NCI-H2029 treated with DMSO at 0.1 percent for 48 hours (cell line): ENCODE measurements around the gene LRRC27.
"Not testable (repeated sequence)": the region's sequence is repeated elsewhere in the genome, so short reads cannot be mapped to it uniquely, and the experiment has no call there.

ENCODE experiments used
- DNase-seq: peaks from one replicate; lab custom pipeline; 2025; lab: John Stamatoyannopoulos, UW

Gene LRRC27

DNA sequence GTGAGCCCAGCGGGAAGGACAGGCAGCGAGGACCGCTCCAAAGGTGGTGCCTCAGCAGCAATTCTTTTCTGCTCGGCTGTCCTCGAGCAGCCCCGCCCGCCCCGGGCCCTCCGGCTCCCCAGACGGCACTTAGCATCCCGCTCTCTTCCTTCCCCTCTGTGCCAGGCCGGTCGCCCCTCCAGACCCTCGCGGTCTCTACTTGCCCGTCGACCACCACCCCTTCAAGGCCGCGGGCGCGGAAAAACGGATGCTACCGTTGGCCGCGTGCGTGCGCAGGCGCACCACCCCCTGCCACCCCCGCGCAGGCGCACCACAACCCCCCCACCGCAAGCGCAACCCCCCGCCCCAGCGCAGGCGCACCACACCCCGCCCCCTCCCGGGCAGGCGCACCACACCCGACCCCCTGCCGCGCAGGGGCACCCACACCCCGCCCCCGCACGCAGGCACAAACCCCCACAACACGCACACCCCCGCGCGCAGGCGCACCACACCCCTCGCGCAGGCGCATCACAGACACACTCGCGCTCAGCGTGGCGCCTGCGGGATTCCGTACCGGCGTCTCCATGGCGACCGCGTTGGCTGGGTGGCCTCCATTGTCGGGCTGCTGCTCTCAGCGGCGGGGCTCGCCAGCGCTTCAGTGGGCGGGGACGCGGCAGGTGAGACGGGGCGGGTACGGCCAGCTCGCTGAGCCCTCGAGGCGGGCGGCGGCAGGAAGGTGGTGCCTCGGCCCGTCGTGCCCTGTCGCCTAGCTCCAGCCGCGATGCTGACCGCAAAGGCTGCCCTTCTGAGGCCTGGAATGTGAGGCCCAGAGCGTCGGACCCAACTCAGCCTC, at the start of gene LRRC27:
Gene LRRC27 (plus strand): TSS at position 593 of the 832 bp plus-strand sequence. CDS start 1,332 bp downstream, outside the sequence.
- DNase-seq = peak; percentile 67

DNA sequence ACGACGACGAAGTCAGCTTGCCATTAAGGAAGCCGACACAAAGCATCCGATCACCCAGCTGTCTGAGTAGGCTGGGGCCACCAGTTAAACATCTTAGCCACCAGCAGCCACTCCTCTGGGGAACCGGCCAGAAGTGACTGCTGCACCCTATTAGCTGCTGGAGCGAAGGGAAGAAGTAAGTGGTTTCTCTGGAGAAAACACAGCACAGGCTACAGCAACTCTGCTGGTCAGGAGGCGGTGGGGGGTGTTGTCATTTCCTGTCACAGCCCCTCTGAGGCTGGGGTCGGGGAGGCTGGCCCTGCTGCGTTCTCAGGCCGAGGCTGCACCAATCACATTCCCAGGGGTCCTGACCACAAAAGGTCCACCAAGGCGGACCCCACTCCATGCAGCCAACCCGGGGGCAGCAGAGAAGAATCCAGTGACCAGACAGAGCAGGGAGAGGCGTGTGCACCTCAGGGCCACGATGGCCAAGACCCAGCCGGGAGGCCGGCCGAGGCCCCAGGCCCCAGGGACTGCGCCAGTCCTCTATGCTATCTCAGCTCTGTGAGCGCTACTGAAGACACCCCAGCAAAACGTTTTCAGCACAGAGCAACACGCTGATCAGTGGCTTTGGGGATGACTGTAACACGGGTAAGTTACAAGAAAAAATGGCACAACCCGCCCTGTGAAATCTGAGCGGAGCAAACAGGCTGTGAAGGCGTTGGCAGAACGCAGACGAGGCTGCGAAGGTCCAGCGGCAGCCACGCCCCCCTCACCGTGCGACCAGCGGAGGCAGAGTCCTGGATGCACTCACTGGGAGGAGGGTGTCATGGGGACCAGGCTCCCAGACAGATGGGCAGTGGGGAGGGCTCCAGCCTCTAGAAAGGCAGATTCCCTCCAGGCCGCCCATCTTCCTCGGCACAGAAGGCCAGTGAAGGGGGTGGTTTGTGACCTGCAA, 49.1 kb upstream of the LRRC27 start:
- DNase-seq = no peak

DNA sequence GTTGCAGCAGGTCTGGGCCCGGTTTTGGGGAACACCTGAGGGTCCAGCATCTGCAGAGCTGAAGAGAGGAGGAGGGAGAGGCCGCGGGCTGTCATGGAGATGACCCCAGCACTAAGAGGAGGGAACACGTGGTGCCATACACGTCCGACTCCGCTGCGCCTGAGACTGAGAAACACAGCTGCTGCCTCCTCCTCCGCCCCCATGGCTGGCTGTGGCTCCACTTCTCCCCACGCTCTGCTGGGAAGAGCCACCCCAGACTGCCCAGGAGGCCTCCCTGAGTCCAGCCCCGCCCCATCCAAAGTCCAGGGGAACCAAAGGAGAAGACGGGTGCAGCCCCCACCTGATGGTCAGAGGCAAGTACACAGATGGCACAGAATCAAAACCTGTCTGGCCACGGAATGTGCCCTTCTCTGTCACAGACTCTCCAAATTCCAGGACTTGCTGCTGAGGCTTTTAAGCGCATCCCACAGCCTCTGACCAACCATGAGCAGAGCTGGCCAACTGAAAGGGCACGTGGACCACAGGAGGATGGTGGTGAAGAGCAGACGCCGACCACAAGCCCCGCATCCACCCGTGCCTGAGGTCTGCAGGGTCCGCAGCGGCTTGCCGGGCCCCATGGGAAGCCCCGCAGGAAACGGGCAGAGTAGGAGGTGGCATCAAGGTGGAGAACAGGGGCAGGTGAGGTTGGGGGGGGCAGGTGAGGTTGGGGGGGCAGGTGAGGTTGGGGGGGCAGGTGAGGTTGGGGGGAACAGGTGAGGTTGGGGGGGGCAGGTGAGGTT, 48.2 kb upstream of the LRRC27 start:
- DNase-seq = no peak

DNA sequence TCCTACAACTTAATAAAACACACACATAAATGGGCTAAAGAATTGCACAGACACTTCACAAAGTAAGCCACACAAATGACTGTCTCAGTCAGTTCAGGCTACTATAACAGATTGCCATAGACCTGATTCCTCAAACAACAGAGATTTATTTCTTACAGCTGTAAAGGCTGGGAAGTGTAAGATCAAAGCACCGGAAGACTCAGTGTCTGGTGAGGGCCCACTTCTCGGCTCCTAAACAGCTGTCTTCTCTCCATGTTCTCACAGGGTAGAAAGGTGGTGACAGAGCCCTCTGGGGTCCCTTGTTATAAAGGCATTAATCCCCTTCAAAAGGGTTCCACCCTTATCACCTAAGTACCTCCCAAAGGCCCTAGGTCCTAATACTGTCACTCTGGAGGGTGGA, 42.6 kb upstream of the LRRC27 start:
- DNase-seq = no peak

DNA sequence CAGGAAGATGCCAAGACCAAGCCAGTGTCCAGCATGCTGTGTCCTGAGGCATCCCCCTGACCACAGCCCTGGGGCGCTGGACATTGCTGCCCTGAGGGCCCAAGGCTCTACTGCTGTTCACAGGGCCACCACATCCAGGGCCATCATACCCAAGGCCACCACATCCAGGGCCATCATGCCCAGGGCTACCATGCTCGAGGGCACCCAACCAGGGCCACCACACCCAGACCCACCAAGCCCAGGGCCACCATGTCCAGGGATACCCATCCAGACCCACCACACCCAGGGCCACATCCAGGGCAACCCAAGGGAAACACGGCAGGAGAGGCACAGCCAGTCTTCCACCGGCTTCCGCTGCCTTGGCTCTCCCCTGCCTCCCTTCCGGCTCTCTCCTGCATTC, 41.4 kb upstream of the LRRC27 start:
- no peak for DNase-seq

DNA sequence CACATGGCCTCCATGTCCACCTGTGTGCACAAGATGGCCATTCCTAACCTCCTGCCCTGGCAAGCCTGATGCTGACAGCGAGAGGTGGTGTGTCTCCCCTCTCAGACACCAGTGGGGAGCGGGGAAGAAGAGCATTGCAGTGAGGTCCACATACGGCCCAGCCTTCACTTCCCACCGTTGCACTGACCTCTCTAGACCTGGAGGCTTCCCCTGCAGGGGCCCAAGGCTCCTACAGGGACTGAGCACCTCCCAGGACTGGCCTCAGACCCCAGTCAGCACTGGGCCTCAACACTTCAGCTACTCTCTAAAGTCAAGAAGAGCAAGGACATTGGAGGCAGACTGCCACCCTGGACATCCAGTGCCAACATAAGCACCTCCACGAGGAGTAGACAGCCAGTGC, 40.2 kb upstream of the LRRC27 start:
- DNase-seq = no peak

DNA sequence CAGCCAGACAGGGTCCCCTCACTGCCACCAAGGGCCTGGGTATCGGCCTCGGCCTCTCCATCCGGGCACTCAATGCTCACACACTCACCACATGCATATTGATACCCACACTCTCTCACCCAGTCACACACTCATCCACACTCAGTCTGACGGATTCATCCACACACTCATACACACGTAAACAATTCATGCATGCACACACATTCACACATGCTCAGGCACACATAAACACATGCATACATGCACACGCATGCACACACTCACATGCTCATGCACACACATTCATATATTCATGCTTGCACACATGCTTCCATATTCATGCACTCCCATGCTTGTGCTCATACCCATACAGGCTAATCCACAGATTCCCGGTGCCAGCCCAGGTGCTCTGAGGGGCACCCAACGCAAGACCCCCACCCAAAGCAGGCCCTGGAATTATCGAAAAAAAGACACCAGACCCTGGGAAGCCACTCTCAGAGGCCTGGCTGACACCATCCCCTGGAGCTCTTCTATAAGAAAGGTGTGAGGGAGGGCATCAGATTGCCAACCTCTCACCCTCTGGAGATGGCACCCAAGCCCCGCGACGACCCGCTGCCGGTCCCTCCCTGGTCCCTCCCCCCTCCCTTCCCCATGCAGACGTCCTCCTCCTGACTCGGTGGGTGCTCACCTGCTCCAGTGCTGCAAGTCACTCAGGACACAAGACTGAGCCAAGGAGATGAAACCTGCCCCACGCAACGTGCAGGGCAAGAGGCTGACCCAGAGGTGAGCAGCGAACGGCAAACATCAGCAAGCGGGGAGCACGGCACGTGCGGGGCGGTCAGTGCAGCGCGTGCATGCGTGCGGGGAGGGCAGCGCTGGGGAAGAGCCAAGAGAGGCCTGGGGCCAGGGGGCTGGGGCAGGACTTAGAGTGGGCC, 39.4 kb upstream of the LRRC27 start:
- DNase-seq = no peak

DNA sequence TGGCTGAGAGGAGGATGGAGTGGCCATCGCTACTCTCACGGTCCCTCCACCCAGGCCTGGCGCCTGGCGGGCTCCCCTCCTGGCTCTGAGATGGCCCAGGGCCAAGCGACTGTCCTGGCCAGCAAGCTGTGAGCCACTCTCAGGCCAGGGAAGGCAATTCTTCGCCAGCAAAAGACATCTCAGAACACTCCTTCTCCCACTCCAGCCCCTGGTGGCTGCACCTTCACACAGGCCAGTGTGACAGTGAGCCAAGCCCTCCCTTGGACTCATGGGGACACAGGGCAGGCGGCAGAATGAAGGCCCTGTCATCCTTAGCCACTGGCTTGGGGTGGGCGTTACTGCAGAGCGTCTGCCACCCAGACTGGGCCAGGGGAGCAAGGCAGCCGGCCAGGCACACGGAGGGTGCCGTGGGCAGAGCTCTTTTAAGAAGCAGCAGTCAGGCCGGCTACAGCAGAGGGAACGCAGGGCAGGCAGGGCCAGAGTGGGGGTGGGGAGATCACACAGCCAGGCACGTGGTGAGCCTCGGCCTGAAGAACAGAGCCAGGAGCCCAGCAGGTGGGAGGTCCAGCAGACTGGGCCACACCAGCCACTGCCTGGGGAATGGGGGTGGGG, 38.7 kb upstream of the LRRC27 start:
- no peak for DNase-seq

DNA sequence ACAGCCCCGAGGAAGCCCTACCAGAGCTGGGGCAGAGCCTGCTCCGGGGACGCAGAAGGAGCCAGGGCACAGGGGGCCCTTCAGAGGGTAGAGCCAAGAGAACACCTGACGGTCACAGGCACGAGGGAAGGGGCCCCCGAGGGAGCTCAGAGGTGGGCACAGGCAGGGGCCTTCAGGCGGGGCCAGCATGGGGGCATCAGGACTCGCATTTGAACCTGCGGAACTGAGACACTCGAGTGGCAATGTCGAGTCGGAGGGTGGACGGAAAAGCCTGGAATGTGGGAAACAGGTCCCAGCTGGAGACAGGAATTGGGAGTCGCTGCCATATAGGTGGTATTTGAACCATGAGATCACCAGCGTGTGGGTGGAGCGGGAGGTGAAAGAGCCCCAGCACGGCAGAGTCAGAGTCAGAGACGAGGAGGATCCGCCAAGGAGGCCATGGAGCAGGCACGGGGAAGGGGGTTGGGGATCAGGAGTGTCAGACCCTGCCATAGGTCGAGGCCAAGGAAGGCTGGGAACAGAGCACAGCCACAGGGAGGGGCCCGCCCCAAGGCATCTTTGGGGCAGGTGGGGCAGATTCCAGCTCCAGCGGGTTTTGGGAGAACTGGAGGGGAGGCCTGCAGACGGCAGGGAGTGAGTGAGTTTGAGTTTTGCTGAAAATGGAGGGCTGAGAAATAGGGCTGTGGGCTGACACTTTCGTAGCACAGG, 38.0 kb upstream of the LRRC27 start:
- DNase-seq = no peak

DNA sequence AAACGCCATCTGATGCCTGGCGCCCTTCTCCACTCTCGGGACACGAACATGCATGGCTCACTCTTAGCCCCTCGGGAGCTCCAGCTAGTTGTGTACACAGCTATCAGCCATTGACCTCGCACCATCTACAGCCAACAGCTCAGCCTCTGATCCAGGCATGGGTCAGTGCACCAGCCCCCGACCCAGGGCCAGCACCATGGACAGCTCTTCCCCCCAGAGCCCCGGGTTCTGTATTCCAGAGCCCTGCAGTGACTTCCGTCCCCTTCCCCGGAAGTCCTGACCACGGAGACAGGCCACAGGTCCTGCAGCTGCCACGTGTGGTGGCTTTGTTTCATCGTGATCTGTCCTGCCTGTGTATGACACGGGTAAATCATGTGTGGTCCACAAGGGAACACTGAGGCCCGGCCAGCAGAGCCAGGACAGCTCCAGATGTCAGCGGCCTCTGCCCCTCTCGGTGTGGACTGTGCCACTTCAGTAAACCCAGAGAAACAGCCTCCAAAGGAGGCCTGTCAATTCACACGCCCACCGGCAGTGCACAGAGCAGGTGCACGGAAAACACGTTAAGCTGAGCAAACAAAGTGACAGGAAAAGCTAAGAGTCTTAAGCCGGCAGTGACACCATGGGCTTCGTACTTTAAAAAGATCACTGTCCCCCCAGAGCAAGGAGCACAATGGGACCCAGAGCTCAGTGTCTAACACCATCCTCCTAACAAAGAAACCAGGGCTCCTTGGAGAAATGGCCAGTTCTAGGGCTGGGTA, 37.3 kb upstream of the LRRC27 start:
- no peak for DNase-seq

DNA sequence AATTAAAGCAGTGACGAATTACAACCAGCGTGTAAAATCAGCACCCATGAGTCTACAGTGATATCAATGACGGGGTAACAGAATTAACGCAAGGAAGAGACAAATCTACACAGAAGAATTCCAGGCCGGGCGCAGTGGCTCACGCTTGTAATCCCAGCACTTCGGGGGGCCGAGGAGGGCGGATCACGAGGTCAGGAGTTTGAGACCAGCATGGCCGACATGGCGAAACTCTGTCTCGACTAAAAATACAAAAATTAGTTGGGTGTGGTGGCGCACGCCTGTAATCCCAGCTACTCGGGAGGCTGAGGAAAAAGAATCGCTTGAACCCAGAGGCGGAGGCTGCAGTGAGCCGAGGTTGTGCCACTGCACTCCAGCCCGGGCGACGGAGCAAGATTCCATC, 36.5 kb upstream of the LRRC27 start:
- not testable (repeated sequence) for DNase-seq

DNA sequence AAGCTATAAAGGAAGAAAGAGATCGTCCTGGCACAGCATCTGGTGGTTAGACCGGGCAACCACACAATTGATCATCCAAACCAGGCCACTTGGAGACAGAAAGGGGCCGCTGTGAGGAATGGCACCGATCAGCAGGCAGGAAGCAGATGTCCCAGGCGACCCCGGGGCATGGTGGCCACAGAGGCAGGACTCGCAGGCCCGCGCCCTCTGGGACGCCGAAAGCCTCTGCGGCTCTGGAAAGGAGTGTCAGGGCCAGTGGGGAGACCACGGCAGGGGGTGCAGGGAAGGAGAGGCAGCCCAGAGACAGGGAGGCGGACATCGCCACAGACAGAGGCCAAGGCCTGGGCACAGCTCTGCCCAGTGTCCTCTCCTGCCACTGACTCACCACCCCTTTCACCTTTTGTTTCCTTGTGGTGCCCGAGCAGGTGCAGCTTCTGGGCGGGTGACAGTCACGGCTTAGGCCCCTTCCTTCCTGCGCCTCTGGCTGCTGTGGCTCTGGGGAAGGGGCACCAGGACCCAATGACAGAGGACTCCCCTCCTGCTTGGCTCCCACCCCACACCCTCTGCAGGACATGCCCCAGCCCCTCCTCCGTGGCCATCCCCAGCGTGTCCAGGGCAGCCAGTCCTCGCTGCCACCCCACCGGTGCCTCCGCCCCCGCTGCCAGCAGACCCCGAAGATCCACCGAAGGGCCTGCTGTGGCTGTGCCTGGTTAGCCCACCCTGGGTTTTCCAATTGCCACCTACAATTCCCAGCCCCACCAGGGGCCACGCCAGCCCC, 35.1 kb upstream of the LRRC27 start:
- DNase-seq = no peak

DNA sequence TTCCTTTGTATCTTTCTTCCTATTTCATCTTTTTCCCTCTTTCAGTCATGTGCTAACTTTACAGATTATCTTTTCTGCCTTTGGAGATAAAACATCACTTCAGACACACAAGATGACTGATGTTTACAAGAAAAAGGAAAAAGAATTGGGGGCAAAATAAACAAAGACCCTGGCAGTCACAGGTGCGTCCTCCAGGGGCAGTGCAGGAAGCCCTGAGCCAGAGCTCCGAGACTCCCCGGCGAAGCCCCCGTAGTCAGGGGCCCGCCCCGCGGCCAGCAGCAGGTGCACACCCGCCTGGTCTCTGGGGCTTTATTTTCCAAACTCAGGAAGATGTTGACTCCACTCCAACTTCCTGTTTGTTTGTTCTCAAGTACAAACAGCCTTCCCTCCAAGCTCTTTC, 34.5 kb upstream of the LRRC27 start:
- DNase-seq = no peak

DNA sequence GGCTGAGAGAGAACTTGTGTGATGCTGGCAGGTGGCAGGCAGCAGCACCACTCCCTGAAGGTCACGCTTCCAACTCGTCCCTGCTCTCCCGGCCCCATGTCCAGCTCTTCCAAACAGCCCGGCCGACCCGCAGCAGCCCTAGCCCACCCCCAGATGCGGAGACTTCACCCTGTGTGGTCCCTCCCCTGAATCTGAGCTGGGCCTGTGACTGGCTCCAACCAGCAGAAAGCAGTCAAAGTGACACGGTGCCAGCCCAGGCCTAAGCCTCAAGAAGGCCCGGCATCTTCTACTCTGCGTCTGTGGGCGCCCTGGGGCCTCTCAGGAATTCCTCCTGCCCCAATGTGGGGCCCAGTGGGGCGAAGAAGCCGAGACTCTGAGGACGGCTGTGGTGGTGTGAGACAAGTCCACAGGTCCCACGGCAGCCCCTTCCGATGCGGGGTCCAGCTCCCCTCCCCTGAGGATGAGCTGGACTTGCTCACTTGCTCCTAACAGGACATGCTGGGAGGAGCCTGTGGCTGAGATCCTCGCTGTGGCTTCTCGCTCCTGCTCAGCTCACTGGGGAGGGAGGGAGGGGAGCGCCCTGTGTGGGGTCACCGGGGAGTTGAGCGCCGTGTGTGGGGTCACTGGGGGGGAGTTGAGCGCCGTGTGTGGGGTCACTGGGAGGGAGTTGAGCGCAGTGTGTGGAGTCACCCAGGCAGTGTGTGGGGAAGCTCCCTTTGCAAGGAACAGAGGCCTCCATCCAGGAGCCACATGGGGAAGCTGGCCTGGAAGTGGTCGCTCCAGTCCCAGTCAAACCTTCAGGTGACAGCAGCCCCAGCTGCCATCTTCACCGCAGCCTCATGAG, 33.7 kb upstream of the LRRC27 start:
- DNase-seq = no peak

DNA sequence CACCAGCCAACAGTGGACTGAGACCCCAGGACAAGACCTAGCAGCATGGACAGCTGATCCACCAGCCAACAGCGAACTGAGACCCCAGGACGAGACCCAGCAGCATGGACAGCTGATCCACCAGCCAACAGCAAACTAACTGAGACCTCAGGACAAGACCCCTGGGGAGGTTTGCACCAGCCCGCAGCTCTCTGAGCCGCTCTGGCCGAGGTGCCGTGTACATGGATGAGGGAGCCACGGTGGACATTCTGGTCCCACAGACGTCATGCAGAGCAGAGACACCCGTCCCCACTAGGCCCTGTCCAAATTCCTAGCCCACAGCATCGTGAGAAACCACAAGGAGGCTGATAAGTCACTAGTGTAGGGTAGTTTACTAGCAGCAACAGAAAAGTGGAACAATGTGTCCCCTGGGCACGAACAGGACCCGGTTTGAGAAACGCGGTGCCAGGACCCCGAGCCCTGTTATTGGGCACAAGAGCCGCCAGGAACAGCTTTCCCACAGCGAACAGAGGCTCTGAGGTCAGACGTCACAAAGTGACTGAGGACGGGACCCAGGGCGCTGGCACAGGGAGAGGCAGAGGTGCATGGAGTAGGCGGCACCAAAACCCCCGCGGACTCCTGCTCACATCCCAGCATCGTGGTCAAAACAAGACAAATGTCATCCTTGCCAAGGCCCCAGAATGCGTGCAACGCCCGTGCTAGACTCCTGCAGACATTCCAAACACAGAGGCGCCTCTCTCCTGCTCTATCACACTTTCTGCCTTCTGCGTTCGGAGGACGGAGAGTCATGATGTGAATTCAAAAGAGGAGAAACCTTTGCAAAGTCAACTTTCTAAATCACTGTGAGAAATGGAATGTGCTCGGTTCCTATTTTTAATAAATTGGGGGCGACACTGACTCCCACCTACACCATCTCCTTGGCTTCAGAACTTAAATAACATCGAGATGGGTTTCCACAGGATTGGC, 32.3 kb upstream of the LRRC27 start:
- no peak for DNase-seq

DNA sequence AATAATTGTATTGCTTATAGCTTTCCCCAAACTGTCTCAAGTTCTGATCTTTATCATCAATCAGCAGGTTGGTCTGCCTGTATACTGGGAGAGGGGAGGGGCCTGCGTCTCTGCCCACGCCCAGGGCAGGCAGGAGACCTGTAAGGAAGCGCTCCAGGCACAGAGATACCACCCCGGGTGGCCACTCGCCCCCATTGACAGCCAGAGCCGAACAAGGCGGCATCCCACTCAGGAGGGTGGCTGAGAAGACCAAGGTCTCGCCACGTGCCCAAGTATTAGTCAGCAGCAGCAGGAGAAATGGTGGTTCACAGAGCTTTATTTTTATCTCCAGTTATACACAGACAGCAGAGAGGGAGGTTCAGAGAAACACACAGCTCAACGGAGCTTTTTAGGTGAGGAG, 31.4 kb upstream of the LRRC27 start:
- DNase-seq = no peak
